ENCODE data around the gene SMYD3.

SMYD3 gene

DNA sequence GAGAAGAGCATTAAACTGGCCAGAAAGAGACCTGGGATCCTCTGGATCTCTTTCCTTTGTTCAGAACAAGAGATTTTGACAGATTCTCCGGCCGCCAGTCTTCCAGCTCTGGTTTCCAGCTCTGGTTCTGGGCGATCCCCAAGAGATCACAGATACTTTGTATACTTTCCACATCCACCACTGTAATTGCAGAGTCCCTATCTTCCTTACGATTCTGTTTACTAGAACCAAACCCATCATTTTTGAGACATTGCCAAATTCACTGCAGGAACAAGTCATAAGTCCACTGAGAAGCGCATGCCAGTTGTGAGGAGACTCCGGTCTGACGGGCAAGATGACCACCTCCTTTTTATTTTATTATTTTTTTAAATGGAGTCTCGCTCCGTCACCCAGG lies 505.2 kb downstream of the SMYD3 start:
- no peak for DNase-seq

DNA sequence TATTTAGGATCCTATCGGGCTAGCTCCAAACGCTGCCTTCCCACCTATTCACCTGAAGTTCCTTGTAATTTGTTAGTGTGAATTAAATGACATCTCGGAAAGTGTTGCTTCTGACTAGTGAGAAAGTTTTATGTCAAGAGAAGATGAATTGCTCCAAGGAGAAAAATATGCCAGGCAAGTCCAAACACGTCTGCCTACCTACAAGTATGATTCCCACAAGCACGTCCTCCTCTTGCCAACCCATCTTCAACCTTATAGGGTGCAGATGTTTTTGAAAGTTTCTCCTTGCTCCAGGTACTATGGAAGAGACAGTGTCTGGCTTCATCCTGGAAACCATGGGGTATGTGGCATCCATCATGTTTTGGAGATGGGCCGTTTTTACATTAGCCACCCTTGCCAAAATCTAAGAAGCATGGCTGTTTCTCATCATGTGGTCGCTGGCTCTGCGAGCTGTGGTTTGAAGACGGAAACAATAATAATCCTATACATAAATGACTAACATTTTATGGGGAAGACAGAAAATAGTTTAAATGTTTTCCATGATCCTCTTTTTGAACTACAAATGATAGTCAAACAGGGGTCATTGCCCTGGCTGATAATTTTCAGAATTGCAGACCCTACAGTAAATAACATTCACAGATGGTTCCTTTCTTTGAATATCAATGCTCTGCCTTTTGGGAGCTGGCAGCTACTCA lies 505.8 kb downstream of the SMYD3 start:
- no peak for DNase-seq

DNA sequence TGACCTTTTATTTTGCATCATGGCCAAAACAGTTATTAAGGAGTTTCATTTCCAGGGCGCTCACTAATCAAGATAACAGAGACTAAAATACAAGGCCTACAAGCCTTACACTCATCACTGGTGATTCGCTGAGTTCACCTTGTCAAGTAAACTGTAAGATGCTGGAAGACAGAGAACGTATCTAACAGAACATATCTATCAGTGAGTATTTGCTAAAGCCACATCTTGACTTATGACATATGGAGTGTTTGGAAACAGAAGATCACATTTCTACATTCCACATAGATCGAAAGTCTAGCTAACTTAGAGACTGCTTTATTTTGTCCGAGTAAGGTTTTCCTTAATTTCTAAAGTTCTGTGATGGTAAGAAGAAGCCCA lies 506.5 kb downstream of the SMYD3 start:
- DNase-seq = no peak

DNA sequence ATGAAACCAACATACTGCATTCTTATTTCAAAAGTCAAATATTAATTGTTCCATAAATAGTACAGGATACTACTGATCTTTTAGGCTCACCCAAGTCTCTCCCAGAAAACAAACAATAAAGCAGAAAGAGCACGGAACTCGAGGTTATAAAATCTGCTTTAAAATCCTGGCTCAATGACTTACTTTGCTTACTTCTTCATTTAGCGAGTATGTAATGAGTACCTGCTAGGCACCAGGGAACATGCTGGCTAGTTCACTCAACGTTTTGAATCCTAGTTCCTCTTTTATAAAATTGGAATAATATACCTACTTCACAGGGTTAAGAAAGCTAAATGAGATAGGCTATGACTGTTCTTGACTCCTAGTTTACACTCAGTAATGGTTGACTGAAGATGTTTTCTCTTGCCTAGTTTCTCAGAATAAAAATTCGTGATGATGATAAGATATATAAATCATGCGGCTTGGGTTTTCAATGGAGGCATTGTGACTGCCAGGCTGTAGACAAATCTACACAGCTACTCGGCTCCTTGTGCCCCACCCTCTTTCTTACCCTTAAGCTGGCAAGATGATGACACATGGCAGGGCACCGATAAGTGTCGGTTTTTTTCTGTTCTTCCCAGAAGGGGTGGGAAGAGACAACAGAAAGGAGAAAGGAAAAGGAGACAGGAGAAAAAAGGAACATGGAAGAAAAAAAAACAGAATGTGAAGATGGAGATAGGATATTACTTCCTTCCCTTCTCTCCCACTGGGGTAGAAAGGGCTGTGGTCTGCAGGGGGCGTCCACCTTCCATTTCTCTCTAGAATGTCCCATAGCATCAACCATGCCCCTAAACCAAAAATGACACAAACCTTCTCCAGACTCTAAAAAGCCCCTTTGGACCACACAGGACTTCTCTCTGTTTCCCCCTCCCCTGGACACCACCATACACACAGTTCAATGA lies 507.1 kb downstream of the SMYD3 start:
- DNase-seq = no peak

DNA sequence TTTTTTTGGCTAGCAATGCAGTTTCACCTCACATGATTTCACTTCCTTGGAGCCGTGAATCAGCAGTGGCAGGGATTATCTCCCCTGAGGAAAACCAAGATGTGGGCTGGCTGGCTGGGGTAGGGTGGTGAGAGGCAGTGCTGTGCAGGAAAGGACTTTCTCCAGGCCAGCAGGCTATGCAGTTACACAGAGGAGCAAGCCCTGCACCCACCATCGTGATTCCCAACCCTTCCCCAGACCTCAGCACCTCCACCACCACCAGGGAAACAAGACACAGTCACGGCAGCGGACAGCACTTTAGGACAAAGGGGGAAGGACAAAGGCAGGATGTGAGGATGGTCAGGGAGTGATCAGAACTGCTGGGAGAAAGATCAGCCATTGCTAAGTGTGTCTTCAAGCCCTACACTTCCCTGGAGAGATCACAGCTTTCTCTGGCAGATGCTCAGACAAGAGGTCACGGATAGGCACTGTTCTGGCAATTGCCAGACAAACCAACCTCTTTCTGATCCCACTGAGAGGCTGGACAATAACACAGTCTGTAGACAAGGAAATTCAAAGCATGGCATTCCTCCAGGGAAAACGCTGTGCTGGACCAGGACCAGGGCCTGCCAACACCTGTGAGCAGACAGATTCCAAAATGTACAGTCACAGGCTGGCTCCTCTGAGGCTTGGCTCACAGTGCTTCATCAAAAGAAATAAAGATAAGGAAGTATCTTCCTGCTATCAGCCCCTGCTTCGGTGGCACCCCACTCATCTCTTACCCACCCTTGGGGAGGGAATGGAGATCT lies 509.4 kb downstream of the SMYD3 start:
- DNase-seq = no peak

DNA sequence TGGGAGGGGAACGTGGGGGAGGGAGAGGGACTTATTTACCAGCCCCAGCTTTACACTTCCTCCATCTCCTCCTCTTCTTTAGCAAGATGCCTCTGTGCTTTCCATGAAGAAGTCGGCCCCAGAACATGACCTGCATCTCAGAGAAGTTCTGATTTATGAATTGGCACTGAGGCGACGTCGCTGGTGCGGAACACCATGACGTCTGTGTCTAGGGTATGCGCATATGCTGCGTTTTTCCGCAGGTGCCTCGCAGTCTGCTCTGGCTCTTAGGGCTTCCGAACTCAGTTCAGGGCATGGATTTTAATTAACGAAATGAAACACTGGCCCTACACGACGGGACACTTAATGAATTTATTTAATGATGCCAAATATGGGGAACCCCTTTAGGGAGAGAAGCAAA lies 510.3 kb downstream of the SMYD3 start:
- no peak for DNase-seq

DNA sequence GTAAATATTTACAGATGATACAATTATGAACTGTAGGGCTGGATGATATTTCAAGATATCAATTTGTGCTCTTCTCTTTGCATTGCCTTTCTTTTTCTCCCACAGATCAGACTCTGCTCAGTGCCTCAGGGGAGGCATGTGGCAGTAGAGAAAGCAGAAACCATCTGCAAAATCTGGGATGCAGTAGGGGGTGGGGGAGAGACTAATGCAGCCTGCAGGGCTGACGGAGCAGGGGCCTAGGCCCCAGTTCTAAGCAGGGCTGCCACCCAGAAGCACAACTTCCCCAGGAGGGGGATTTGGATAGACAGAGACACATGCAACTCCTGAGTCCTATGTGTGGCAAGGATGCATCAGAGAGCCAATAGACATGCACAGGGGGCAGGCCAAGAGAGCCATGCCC lies 511.6 kb downstream of the SMYD3 start:
- DNase-seq = no peak

DNA sequence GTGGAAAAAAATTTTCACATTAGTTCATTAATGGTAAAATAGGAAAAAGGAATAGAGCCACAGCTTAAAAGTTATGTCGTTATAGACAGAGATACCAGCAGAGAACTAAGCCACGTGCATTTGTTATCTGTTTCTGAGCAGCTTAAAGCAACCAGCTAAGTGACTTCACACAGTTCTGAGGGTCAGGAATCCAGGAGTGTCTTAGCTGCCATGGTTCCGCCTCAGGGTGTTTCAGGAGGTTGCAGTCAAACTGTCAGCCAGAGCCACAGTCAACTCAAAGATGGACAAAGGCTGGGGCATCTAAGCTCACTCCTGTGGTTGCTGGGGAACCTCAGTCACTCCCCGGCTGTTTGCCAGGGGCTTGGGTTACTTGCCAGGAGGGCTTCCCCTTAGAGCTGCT lies 515.8 kb downstream of the SMYD3 start:
- no peak for DNase-seq

DNA sequence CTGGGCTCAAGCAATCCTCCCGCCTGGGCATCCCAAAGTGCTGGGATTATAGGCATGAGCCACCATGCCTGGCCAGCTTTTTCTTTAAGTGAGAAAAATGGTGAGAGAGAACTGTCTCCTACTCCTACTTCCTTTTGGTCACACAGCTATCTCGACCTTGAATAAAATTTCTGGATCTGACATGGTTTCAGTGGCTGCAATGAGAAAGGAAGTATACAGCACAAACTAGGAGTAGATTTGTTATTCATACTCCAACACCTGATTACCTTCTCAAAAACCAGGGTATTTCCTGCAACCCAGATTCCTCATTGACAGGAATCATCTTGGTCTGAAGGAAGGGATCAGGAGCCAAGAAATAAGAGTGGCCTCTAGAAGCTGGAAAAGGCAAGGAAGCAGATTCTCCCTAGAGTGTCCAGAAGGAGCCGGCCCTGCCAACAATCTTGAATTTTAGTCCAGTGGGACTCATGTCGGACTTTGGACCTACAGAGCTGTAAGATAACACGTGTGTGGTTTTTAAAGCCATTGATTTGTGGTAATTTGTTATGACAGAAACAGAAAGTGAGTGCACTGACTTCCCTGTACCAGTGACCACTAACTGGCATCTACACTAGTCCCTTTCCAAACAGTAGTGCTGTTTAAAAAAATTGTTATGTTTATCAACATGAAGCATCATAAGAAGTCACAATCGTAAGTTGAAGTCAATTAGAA lies 516.6 kb downstream of the SMYD3 start:
- no peak for DNase-seq

DNA sequence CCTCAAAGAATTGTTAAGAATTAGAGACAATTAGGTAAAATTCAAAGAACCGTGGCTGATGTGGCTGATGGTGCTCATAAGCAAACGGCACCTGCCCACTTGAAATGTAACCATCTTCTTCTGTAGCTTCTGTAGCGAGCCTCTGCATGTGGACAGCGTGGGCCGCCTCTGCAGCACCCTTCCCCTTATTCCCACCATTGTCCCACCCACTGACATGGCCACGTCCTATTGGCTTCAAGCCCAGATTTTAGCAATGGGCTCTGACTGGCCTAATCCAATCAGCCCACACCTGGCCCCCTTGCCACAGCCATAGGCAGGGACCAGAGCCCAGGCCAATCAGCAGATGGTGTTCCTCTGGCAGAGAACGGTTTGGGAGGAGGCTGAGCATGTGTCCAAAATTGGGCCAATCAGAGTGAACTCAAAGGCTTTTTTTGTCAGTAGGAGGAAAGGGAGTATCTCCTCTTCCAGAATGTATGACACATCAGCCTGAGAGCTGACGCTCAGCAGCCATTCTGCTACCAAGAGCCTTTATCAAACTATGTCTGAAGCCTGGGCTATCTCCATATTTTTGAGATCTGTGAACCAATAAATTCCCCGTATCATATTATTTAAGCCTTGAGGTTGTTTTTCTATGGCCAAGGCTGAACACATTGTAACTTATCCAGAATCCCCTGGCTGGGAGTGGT lies 518.5 kb downstream of the SMYD3 start:
- no peak for DNase-seq

DNA sequence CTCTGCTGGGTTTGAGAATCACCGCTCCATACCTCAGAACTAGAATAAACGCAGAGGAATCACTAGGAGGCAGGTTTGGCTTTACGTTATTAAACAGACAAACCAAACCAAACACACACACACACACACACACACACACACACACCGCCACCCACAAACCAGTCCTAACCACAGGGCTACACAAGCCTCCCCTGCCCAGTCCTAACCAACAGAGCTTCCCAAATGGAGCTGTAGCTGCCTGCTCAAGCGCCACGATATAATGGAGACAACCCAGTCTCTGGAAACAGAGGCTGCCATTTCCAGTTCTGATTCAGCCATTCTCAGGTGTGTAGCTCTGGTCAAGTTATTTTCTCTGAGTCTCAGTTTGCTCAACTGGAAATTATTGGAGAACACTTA lies 519.1 kb downstream of the SMYD3 start:
- no peak for DNase-seq

DNA sequence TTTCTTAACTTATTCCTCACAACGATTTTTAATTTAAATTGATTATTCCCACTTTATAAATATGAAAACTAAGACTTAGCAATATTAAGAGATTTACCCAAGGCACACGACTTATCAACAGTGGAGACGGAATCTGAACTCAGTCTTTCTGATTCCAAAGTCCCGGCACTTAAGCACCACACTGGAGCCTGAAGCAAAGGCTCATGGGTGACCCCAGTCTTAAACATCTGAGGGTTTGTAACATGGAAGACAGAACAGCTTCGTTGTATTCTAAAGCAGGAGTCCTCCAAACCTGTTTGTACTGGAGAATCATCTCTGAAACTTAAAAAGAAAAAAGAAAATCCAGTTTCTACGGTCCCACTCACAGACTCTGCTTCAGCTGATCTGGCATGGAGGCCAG lies 519.5 kb downstream of the SMYD3 start:
- no peak for DNase-seq

DNA sequence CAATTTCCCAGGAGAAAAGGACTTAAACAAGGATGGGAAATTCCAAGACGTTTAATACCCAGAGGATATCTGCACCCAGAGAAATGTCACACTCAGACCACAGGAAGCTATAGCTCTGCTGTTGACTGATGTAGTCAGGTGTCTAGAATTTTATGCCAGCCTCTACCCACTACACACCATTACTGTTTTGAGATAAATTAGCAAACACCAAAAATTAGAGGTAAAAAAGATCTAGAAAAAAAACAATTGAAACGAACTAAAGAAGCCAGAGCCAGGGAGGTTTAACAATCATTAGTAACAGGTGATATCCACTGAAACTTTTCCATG lies 519.9 kb downstream of the SMYD3 start:
- no peak for DNase-seq

DNA sequence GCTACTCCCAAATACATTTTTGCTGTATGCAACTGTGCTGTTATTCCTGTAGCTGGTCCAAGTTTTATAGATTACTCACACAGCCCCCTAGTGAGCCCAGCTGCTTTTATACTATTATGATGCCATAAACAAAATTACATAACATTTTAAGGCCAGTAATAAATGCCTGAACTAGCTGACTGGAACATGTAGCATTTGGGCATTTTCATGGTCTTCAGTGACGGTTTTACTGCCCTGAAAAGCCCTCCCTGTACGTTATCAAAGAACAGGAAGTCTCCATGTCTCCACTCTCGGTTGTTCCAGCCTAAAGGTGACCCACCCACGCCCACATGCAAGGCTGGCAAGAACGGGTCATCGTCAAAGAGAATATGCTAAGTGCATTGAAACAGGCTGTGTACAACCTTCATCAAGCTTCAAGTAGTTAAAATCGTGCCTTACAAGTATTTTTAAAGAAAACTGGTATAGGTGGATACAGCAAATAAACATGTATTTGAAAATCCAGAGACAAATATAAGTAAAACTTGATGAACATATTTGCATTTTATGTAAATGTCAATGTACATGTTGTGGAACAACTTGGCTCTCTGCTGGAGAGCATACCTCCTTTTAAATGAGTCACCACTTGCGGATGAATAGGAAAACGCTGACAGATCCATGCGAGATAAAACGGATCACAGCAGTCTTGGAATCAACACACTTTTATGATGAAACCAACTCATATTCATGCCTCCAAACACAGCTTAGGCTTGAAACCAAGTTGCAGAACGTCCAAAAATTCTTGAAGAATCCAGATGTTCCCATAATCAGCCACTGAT lies 520.5 kb downstream of the SMYD3 start:
- no peak for DNase-seq

DNA sequence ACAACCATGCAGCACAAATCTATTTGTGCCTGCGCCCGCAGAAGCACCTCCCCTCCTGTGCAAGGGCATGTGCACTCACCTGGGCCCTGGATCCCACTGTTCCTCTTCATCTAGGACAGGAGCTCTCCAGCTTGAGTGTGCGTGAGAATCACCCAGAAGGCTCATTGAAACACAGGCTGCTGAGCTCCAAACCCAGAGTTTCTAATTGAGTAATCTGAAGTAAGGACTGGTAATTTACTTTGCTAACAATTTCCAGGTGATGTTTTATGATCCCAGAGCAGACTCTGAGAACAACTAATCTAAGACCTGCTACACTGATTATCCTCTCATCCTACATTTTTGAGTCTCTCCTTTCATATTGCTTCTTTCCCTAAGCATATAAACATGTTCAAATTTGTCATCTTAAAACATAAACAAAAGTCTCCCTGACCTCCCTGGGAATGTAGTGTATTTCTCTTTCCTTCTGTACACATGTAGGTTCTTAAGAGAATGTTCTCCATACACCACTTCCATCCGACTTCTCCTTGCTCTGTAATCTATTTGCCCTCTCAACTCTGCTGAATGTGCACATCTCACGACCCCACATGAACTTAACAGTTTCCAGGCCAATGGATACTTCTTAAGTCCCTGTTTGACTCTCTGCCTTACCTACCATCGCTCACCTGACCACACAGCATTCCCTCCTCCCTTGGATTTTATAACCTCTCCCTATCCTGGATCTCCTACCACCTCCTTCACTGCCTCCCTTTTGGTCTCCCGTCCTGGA lies 522.5 kb downstream of the SMYD3 start:
- DNase-seq = no peak

DNA sequence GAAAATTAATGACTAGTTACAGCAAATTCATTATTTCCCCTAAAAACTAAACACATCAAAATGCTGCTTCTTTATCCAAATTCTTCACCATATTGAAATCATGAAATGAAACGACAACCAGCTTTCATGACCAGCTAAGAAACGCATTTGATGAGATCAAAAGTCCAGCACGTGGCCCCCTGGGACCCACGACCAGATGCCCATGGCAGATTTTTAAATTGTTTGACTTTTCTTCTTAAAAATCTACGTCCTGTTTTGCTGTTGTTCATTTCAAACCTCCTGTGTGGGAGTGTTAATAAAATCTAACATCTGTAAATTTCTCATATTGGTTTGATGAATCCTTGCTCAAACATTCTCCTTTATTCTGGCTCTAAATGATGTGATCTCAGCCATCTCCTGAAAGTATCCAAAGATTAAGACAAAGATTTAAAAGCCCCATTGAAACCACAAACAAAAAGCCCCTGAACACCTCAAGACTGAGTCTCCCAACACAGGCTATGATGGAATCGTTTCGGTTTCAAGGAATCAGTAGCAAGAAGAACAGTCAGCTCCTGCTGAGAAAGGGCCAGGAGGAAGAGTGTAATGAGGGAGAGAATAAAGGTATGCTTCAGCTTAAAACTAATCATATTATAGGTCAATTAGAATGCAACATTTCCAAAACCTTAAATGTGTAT lies 523.6 kb downstream of the SMYD3 start:
- DNase-seq = no peak

DNA sequence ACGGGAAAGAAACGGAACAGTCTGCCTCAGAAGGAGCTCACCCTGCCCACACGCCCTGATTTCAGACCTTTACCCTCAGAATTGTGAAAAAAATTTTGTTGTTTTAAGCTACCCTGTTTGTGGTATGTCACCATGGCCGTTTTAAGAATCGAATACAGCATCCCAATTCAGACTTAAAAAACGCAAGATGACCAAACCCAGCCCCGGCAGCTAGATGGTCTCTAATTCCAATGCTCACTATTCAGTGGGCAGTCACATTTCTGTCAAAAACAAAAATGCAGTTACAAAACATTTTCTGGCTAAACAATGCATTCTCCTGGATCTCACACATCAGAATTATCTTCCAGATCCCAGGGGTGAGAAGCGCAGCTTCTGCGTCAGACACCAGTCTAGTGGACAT lies 527.5 kb downstream of the SMYD3 start:
- no peak for DNase-seq

DNA sequence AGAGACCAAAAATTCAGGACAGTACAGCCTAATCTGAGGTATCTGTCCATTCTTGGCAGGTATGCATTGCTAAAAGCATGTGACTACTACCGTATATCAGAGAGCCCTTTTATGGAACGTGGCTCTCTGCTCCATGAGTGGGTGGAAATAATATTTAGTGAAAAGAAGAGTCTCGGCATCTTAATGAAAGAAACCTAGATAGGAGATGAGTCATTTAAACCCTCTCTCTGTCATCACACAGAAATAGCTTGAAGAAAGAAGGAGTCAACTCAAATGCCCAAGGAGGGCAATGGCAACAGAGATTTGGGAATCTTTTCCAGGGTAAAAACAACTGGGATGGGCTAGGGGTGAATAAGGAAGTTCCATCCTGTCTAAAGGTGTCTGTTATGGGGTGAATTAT lies 528.2 kb downstream of the SMYD3 start:
- no peak for DNase-seq

DNA sequence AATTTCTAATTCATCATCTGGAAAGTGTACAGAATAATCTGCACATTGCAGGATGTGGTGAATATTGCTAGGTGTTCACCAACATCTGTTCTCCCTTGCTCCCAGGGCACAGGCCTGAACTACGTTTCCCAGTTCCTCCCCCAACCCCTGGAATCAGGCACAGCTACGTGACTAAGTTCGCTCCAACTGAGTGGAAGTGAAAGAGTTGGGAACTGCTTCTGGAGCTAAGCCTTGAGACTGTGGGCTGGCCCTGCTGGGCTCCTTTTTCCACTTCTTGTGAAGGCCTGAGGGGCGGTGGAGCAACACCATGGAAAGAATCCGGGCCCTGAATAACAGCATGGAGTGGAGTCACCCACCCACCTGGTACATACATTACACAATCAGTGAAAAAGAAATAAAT lies 534.6 kb downstream of the SMYD3 start:
- DNase-seq = no peak

DNA sequence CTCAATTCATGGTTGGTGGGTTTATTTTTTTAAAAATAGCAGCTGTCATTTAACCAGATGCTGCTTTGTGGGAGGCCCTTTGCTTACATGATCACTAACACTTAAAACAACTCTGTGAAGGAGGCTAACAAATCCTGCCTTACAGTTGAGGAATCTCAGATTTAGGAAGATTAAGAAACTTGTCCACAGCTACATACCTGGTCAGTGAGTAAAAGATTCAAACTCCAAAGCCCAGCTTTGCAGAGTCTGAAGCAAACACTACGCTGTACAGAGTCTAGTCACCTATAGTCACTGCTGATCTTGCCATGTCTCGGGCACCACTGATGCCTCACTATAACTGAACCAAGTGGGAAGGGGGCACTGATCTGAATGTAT lies 535.4 kb downstream of the SMYD3 start:
- DNase-seq = no peak

All from activated gamma-delta T cell treated with Interleukin-2 at 50 U/mL for 16 hours (primary cell).